Mesenchymal stem cell (in vitro differentiated cells and primary cell): Measurements from ENCODE around the gene CYP2W1.

Experiments used
- DNase-seq: peaks from one replicate; pipeline ENCODE4 v3.0.0-alpha.2; 2013
- H2AFZ ChIP-seq: one replicate; pipeline ENCODE4 v1.6.1; 2013; ENCODE audit warnings: low read depth, mild to moderate bottlenecking, control low read depth, inconsistent platforms, low read length, moderate library complexity
- H2AK5ac ChIP-seq: 2 replicates; pipeline ENCODE4 v1.6.1; 2013; ENCODE audit warnings: low read length, moderate library complexity, mild to moderate bottlenecking, inconsistent platforms; ENCODE audit not compliant: severe bottlenecking
- H2BK120ac ChIP-seq: one replicate; pipeline ENCODE4 v1.6.1; 2013; ENCODE audit warnings: low read depth, mild to moderate bottlenecking, inconsistent platforms, low read length, moderate library complexity
- H2BK12ac ChIP-seq, 2 experiments: one replicate each; pipeline ENCODE4 v1.6.1; 2013; ENCODE audit warnings: inconsistent platforms in 2 of 2, low read length in 2 of 2, mild to moderate bottlenecking in 2 of 2, moderate library complexity in 2 of 2, control low read depth in 1 of 2
- H2BK15ac ChIP-seq: one replicate; pipeline ENCODE4 v1.6.1; 2013; ENCODE audit warnings: mild to moderate bottlenecking, low read depth, inconsistent platforms; ENCODE audit not compliant: poor library complexity, severe bottlenecking
- H2BK5ac ChIP-seq: 2 replicates; pipeline ENCODE4 v1.6.1; 2013; ENCODE audit warnings: low read depth, mild to moderate bottlenecking, low read length, control low read depth, inconsistent platforms; ENCODE audit not compliant: poor library complexity, severe bottlenecking
- H3K14ac ChIP-seq, 2 experiments: one replicate each; pipeline ENCODE4 v1.6.1; 2013; ENCODE audit warnings: inconsistent platforms in 2 of 2, low read length in 2 of 2, control low read depth in 1 of 2, mild to moderate bottlenecking in 1 of 2, moderate library complexity in 1 of 2
- H3K18ac ChIP-seq, 2 experiments: one replicate each; pipeline ENCODE4 v1.6.1; 2013; ENCODE audit warnings: inconsistent platforms in 2 of 2, low read length in 2 of 2, control low read depth in 1 of 2, low read depth in 1 of 2, mild to moderate bottlenecking in 1 of 2
- H3K23ac ChIP-seq, 2 experiments: one replicate each; pipeline ENCODE4 v1.6.1; 2013; ENCODE audit warnings: inconsistent platforms in 2 of 2, low read length in 2 of 2, mild to moderate bottlenecking in 2 of 2, moderate library complexity in 2 of 2, control low read depth in 1 of 2
- H3K27ac ChIP-seq: 2 replicates; pipeline ENCODE4 v1.5.1; 2013; ENCODE audit warnings: mild to moderate bottlenecking, moderate library complexity, low read length, control low read depth, inconsistent platforms; ENCODE audit not compliant: poor library complexity, severe bottlenecking
- H3K27me3 ChIP-seq, 2 experiments: 2 replicates each; pipeline versions ENCODE4 v1.6.1 to v1.7.0; 2013; ENCODE audit warnings: low read length in 2 of 2, mild to moderate bottlenecking in 2 of 2, moderate library complexity in 2 of 2, control low read depth in 1 of 2, inconsistent platforms in 1 of 2; ENCODE audit not compliant: control insufficient read depth in 1 of 2, insufficient read depth in 1 of 2
- H3K36me3 ChIP-seq, 2 experiments: 2 replicates each; pipeline versions ENCODE4 v1.6.1 to v1.7.0; 2013; ENCODE audit warnings: low read length in 2 of 2, control low read depth in 1 of 2, inconsistent platforms in 1 of 2, low read depth in 1 of 2, mild to moderate bottlenecking in 1 of 2; ENCODE audit not compliant: insufficient read depth in 2 of 2, control insufficient read depth in 1 of 2
- H3K4ac ChIP-seq, 2 experiments: one replicate each; pipeline ENCODE4 v1.6.1; 2013; ENCODE audit warnings: inconsistent platforms in 2 of 2, low read length in 2 of 2, mild to moderate bottlenecking in 2 of 2, moderate library complexity in 2 of 2, control low read depth in 1 of 2, low read depth in 1 of 2
- H3K4me1 ChIP-seq: 2 replicates; pipeline ENCODE4 v1.6.1; 2013; ENCODE audit warnings: low read depth, low read length, control low read depth; ENCODE audit not compliant: control insufficient read depth, insufficient read depth
- H3K4me2 ChIP-seq: 2 replicates; pipeline ENCODE4 v1.6.1; 2013; ENCODE audit warnings: low read length, mild to moderate bottlenecking, inconsistent platforms; ENCODE audit not compliant: poor library complexity, severe bottlenecking
- H3K4me3 ChIP-seq, 2 experiments: 2 replicates each; pipeline versions ENCODE4 v1.5.1 to v1.7.0; 2013; ENCODE audit warnings: low read length in 2 of 2, mild to moderate bottlenecking in 2 of 2, control low read depth in 1 of 2, low read depth in 1 of 2; ENCODE audit not compliant: insufficient read depth in 1 of 2
- H3K79me1 ChIP-seq: replicated peaks from 2 replicates; pipeline ENCODE4 v1.6.1; 2013; ENCODE audit warnings: mild to moderate bottlenecking, control low read depth, low read length, inconsistent platforms; ENCODE audit not compliant: poor library complexity, severe bottlenecking
- H3K9ac ChIP-seq: 2 replicates; pipeline ENCODE4 v1.7.0; 2013; ENCODE audit warnings: mild to moderate bottlenecking, low read length, moderate library complexity
- H3K9me3 ChIP-seq: 2 replicates; pipeline ENCODE4 v1.7.0; 2013; ENCODE audit warnings: mild to moderate bottlenecking, low read length; ENCODE audit not compliant: control insufficient read depth
- H4K8ac ChIP-seq: one replicate; pipeline ENCODE4 v1.6.1; 2013; ENCODE audit warnings: inconsistent platforms, mild to moderate bottlenecking, low read length, moderate library complexity
- H4K91ac ChIP-seq: one replicate; pipeline ENCODE4 v1.6.1; 2013; ENCODE audit warnings: mild to moderate bottlenecking, low read length, inconsistent platforms
- WGBS: methylation state at CpG from one replicate; pipeline ENCODE4 v1.1.7; 2013; ENCODE audit warnings: mixed read lengths; 5-methylcytosine and 5-hydroxymethylcytosine counted together

Gene CYP2W1

DNA sequence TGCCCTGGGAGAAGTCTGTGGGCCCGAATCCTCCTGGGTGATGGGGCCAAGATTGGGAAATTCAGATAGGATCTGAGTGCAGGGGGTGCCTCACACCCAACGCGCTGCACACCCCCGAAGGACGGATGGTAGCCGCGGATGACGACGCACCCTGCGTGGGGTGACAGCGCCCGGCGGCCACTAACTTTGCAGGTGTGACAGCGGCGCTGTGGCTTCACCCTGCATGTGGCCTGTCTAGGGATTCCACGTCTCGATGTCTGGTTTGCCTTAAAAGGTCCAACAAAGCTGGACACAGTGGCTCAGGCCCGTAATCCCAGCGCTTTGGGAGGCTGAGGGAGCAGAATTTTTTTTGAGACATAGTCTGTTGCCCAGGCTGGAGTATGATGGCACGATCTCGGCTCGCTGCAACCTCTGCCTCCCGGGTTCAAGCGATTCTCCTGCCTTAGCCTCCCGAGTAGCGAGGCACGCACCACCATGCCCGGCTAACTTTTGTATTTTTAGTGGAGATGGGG, 47.1 kb upstream of the CYP2W1 start:
- H2AFZ ChIP-seq: no peak overlapping the region
- H3K14ac ChIP-seq: no peak overlapping the region
- no peak overlapping the region for H4K91ac ChIP-seq
- no peak overlapping the region for H4K8ac ChIP-seq
- no peak overlapping the region for H2BK120ac ChIP-seq
- no peak overlapping the region for H3K4me2 ChIP-seq
- no peak overlapping the region for H2BK12ac ChIP-seq
- no peak overlapping the region for H3K23ac ChIP-seq
- no peaks in the 10 kb centered on the region for H3K36me3 ChIP-seq
- H3K9ac ChIP-seq: no peak overlapping the region
- peaks cover 17% of the 10 kb centered on the region for H3K4me1 ChIP-seq
- H3K79me1 ChIP-seq: no peaks in the 10 kb centered on the region
- H2BK15ac ChIP-seq: no peak overlapping the region
- H2BK5ac ChIP-seq: no peak overlapping the region
- peak overlapping the region; percentile 37 for H2AK5ac ChIP-seq
- no peak for DNase-seq
- peaks cover 15 to 31% of the 10 kb centered on the region in 2 experiments for H3K27me3 ChIP-seq
- no peak overlapping the region for H3K27ac ChIP-seq
- H3K9me3 ChIP-seq: peaks cover 7% of the 10 kb centered on the region
- no peak overlapping the region for H3K18ac ChIP-seq
- WGBS: 95% methylated on average over 28 of the region's 28 CpGs
- no peak overlapping the region for H3K4ac ChIP-seq
- H3K4me3 ChIP-seq: no peak overlapping the region

DNA sequence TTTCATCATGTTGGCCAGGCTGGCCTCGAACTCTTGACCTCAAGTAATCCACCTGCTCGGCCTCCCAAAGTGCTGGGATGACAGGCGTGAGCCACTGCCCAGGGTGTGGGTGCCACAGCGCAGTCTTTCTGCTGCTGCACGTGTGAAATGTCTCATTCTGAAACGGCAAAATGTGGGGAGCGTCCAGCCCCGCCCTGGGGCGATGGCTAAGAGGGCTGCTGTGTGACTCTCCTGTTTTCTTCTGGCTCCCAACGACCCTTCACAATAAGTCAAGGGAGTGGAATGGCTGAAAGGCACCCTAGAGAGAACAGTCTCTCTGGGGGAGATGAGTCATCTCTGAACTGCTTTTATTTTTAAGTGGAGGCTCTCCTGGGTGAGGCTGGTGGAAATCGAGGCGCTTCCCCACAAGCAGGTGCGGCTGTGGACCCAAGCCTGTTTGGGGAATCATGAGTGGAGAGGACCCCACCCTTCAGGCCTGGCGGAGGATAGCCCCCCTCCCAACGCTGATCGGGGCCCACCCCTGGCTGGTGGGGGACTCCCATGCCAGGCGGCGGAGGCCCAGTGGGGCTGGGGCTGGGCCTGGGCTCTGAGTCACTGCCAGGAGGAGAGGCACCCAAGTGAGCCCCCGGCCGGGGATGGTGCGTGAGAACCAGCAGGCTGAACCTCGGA, 46.5 kb upstream of the CYP2W1 start:
- H3K4ac ChIP-seq: no peak overlapping the region
- H2AFZ ChIP-seq: no peak overlapping the region
- H2BK15ac ChIP-seq: no peak overlapping the region
- no peaks in the 10 kb centered on the region for H3K79me1 ChIP-seq
- H4K91ac ChIP-seq: no peak overlapping the region
- no peak overlapping the region for H3K14ac ChIP-seq
- WGBS: 84% methylated on average over 19 of the region's 22 CpGs
- H3K27me3 ChIP-seq: peaks cover 9 to 31% of the 10 kb centered on the region in 2 experiments
- peak overlapping the region; percentile 49 for H3K4me2 ChIP-seq
- H2BK12ac ChIP-seq: no peak overlapping the region
- no peaks in the 10 kb centered on the region for H3K36me3 ChIP-seq
- H3K4me1 ChIP-seq: peaks cover 17% of the 10 kb centered on the region
- DNase-seq: peak; percentile 36
- no peak overlapping the region for H2AK5ac ChIP-seq
- peaks cover 11% of the 10 kb centered on the region for H3K9me3 ChIP-seq
- H3K18ac ChIP-seq: no peak overlapping the region
- no peak overlapping the region for H3K9ac ChIP-seq
- no peak overlapping the region for H3K4me3 ChIP-seq
- peak overlapping the region; percentile 41 for H4K8ac ChIP-seq
- no peak overlapping the region for H3K27ac ChIP-seq
- H2BK5ac ChIP-seq: no peak overlapping the region
- H2BK120ac ChIP-seq: no peak overlapping the region
- H3K23ac ChIP-seq: no peak overlapping the region

DNA sequence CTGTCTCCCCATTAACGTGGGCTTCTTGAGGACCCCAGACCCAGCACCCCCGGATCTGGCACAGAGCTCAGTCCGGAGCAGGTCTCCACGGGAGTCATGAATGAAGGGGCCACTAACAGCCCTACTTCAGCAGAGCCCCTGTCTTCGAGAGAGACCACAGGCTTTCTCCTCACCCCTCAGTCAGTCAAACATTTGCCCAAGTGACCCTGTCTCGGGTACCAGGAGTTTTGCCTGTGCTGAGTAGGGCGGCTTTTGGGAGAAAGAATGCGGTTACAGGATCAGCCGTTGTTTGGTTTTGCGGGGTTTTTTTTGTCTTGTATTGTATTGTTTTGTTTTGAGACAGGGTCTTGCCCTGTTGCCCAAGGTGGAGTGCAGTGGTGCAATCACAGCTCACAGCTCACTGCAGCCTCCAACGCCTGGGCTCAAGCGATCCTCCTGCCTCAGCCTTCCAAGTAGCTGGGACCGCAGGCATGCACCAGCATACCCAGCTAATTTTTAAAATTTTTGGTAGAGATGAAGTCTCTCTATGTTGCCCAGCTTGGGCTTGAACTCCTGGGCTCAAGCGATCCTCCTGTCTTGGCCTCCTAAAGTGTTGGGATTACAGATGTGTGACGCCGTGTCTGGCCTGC, 45.0 kb upstream of the CYP2W1 start:
- Histone ChIP-seq H3K4ac (no peak overlapping the region), H3K4me1 (peaks cover 17% of the 10 kb centered on the region), H2BK15ac (no peak overlapping the region), H3K36me3 (no peaks in the 10 kb centered on the region), H3K4me3 (no peak overlapping the region), H2AFZ (no peak overlapping the region), H3K9ac (no peak overlapping the region), H2BK120ac (no peak overlapping the region), H3K18ac (no peak overlapping the region), H2BK5ac (no peak overlapping the region), H3K14ac (no peak overlapping the region), H2AK5ac (no peak overlapping the region), H3K9me3 (peaks cover 15% of the 10 kb centered on the region), H4K8ac (no peak overlapping the region), H3K79me1 (no peaks in the 10 kb centered on the region), H3K23ac (no peak overlapping the region), H3K27me3 (peaks cover 0 to 25% of the 10 kb centered on the region in 2 experiments), H3K27ac (no peak overlapping the region), H2BK12ac (no peak overlapping the region), H3K4me2 (no peak overlapping the region), H4K91ac (no peak overlapping the region)
- 91% methylated on average over 16 of the region's 16 CpGs for WGBS
- no peak for DNase-seq

DNA sequence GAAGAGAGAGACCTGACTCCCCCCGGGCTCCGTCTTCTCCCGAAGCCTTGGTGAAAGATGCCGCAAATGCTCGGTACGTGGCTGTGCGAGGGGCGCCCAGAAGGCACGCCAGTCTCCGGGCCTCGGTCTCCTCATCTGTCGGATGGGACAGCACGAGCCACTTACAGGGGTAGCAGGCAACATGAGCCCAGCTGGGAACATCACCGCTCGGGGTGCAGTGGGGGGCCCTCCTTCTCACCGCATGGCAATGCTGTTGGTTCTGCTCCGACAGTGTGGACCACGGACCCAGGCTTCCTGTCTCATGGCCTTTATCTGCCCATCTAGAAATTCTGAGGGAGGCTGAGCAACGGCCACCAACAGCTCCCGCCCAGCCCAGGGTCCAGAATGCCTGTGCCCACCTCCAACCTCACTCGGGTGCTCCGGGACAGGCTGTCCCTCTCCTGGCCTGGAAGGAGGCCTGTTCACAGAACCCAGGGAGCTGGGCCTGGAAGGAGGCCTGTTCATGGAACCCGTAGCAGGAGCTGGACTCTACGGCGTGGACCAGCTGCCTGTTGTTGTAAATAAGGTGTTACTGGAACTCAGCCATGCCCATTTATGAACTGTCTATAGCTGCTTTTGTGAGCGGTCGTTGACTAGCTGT, 44.3 kb upstream of the CYP2W1 start:
- peaks cover 17% of the 10 kb centered on the region for H3K4me1 ChIP-seq
- H3K9me3 ChIP-seq: peaks cover 15% of the 10 kb centered on the region
- H3K14ac ChIP-seq: no peak overlapping the region
- H2BK120ac ChIP-seq: no peak overlapping the region
- H3K9ac ChIP-seq: no peak overlapping the region
- no peak overlapping the region for H3K4ac ChIP-seq
- no peak overlapping the region for H3K23ac ChIP-seq
- no peak overlapping the region for H2BK12ac ChIP-seq
- no peak overlapping the region for H2AK5ac ChIP-seq
- H2AFZ ChIP-seq: no peak overlapping the region
- no peak overlapping the region for H2BK5ac ChIP-seq
- no peaks in the 10 kb centered on the region for H3K36me3 ChIP-seq
- WGBS: 95% methylated on average over 27 of the region's 27 CpGs
- no peak for DNase-seq
- no peak overlapping the region for H3K4me2 ChIP-seq
- no peak overlapping the region for H3K18ac ChIP-seq
- H3K27me3 ChIP-seq: peaks cover 0 to 25% of the 10 kb centered on the region in 2 experiments
- H4K8ac ChIP-seq: no peak overlapping the region
- H4K91ac ChIP-seq: no peak overlapping the region
- H3K4me3 ChIP-seq: no peak overlapping the region
- H3K27ac ChIP-seq: no peak overlapping the region
- no peak overlapping the region for H2BK15ac ChIP-seq
- H3K79me1 ChIP-seq: no peaks in the 10 kb centered on the region
